ENCODE results near the gene HSPB1.
"Not testable (repeated sequence)": the region's sequence is repeated elsewhere in the genome, so short reads cannot be mapped to it uniquely, and the experiment has no call there.

The HSPB1 gene

DNA sequence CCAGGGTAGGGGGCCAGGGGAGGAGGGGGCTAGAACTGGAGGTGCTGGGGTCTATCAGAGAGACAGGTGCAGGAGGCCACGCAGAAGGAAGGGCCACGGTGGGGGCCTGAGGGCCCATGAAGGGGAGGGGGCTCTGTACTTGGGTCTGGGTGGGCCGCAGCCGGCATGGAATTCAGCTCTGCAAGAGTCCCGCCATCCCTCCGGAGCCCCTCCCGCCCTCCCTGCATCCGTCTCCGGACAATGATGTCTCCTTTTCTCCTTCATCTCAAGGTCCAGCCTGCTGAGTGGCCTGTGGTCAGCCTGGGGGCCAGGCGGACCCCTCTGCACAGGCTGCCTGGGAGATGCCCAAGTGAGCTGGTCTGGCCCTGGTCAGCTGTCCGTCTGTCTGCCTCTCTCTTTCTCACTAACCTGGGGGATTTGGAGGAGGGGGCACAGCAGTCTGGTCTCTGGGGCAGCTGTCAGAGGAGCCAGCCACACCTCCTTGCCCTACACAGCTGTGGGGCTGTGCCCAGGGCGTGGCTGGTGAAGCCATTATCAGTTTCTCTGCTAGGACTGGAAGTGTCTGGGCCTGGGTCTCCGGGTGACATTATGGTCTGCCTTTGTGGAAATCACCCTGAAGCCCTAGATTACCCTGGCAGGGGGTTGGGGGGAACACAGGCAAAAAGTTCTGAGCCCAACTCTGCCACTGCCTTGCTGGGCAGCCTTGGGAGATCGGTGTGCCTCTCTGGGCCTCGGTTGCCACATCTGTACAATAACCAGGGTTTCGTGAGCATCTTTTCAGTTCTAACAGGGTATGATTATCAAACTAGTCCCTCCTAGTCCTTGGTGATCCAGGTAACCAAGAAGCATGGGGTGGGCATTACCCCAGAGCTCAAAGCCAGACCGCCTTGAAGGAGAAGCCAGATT is 19.0 kb upstream of the HSPB1 start:
- peaks cover 40% of the 10 kb centered on the region for H3K27me3 ChIP-seq (ENCODE audit: insufficient read depth, low read length)
- H4K20me1 ChIP-seq (ENCODE audit: insufficient read depth, low read length), result no peaks in the 10 kb centered on the region
- no peak overlapping the region for H2AFZ ChIP-seq (ENCODE audit: low read length)
- TF ChIP-seq, protein P1, sequence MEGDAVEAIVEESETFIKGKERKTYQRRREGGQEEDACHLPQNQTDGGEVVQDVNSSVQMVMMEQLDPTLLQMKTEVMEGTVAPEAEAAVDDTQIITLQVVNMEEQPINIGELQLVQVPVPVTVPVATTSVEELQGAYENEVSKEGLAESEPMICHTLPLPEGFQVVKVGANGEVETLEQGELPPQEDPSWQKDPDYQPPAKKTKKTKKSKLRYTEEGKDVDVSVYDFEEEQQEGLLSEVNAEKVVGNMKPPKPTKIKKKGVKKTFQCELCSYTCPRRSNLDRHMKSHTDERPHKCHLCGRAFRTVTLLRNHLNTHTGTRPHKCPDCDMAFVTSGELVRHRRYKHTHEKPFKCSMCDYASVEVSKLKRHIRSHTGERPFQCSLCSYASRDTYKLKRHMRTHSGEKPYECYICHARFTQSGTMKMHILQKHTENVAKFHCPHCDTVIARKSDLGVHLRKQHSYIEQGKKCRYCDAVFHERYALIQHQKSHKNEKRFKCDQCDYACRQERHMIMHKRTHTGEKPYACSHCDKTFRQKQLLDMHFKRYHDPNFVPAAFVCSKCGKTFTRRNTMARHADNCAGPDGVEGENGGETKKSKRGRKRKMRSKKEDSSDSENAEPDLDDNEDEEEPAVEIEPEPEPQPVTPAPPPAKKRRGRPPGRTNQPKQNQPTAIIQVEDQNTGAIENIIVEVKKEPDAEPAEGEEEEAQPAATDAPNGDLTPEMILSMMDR (IDR thresholded peaks at IDR 0.05; ENCODE audit: low read length), result no peak
- no peak for TF ChIP-seq EZH2 (IDR thresholded peaks at IDR 0.05; ENCODE audit: borderline replicate concordance, low read length)
- no peaks in the 10 kb centered on the region for H3F3A ChIP-seq (ENCODE audit: insufficient read depth, low read length)
- peaks cover 7% of the 10 kb centered on the region for H3K4me1 ChIP-seq (ENCODE audit: insufficient read depth, low read length, severe bottlenecking)
- no peaks in the 10 kb centered on the region for H3K9me2 ChIP-seq (ENCODE audit: low read depth, low read length)
- H3K4me3 ChIP-seq (ENCODE audit: low read depth, low read length, poor library complexity, severe bottlenecking), result no peak overlapping the region
- no peaks in the 10 kb centered on the region for H3K79me2 ChIP-seq (ENCODE audit: insufficient read depth, low read length)
- H3K36me3 ChIP-seq (ENCODE audit: insufficient read depth, low read length), result no peaks in the 10 kb centered on the region
- H3K27ac ChIP-seq (ENCODE audit: low read depth, low read length, poor library complexity, severe bottlenecking), result no peak overlapping the region
- H3K4me2 ChIP-seq (ENCODE audit: low read length), result no peak overlapping the region
- H3K9me3 ChIP-seq (ENCODE audit: low read length), result no peaks in the 10 kb centered on the region
- H3K9ac ChIP-seq (ENCODE audit: low read length), result no peak overlapping the region

DNA sequence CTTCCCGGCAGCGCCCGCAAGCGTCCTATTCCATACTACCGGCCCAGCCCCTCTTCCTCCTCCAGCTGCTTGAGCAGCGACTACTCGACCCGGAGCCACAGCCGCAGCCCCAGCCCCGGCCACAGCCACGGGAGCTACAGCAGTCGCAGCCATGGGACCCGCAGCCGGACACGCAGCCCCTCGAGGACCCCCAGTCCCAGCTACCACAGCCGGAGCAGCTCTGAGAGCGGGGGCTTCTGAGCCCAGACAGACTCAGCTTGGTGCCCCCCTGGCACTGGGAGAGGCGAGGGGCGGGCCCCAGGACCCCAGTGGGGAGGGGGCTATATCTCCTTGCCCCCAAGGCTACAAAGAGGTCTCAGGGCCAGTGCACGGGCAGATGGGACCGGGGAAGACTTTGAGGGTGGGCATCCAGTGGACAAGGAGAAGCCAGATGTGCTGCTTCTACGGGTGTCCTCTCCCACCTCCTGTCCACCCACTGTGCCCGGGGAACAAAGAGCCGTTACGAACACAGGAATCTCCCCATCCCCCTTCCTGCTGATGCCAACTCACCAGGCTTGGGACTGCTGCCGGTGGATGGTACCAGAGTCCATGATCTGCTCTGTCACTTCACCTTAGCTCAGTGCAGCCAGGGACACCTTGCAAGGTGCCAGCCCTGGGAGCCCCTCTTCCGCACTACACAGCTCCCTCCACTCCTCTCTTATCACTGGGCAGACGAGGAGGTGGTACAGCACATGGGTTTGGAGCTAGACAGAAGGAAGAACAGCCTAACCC is 16.7 kb upstream of the HSPB1 start:
- Histone ChIP-seq H3K4me2 (ENCODE audit: low read length) (no peak overlapping the region), H3K9me2 (ENCODE audit: low read depth, low read length) (no peaks in the 10 kb centered on the region), H3K9me3 (ENCODE audit: low read length) (no peaks in the 10 kb centered on the region), H4K20me1 (ENCODE audit: insufficient read depth, low read length) (no peaks in the 10 kb centered on the region), H3K4me3 (ENCODE audit: low read depth, low read length, poor library complexity, severe bottlenecking) (no peak overlapping the region), H3K27me3 (ENCODE audit: insufficient read depth, low read length) (peaks cover 32% of the 10 kb centered on the region), H3K4me1 (ENCODE audit: insufficient read depth, low read length, severe bottlenecking) (peaks cover 7% of the 10 kb centered on the region), H2AFZ (ENCODE audit: low read length) (no peak overlapping the region), H3K27ac (ENCODE audit: low read depth, low read length, poor library complexity, severe bottlenecking) (no peak overlapping the region), H3K79me2 (ENCODE audit: insufficient read depth, low read length) (no peaks in the 10 kb centered on the region), H3K9ac (ENCODE audit: low read length) (no peak overlapping the region), H3F3A (ENCODE audit: insufficient read depth, low read length) (no peaks in the 10 kb centered on the region), H3K36me3 (ENCODE audit: insufficient read depth, low read length) (no peaks in the 10 kb centered on the region)
- TF ChIP-seq, protein P1 (IDR thresholded peaks at IDR 0.05; ENCODE audit: low read length), result no peak
- TF ChIP-seq EZH2 (IDR thresholded peaks at IDR 0.05; ENCODE audit: borderline replicate concordance, low read length), result no peak

DNA sequence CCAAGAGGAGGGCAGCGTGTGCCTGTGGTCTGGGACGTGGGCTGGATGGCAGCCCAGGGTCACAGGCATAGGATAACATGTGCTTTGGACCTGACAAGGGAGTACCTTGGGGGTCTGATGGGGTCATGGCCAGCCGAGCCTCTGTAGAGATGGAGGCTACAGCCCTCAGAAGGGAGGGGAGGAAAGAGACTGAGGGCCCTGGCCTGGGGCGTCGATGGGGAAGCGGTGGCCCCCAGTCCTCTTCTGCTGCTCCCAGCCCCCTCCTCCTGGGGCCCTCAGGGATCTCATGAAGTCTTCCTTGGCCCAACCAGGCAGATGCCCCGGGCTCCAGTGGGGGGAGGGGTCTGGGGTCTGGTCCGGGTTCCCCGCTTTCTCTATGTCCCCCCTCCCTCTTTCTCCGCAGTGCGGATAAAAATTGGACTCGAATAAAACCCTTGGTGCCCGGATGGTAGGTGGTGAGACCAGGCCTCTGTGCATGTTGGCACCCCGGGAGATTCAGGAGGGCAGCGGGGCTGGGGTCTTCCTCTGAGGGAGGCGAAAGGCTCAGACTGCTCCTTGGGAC is 15.6 kb upstream of the HSPB1 start:
- H3K36me3 ChIP-seq (ENCODE audit: insufficient read depth, low read length), result no peaks in the 10 kb centered on the region
- H3K9ac ChIP-seq (ENCODE audit: low read length), result no peak overlapping the region
- H3F3A ChIP-seq (ENCODE audit: insufficient read depth, low read length), result no peaks in the 10 kb centered on the region
- H3K4me2 ChIP-seq (ENCODE audit: low read length), result no peak overlapping the region
- H4K20me1 ChIP-seq (ENCODE audit: insufficient read depth, low read length), result no peaks in the 10 kb centered on the region
- no peak overlapping the region for H2AFZ ChIP-seq (ENCODE audit: low read length)
- TF ChIP-seq EZH2 (IDR thresholded peaks at IDR 0.05; ENCODE audit: borderline replicate concordance, low read length), result no peak
- TF ChIP-seq, protein P1 (IDR thresholded peaks at IDR 0.05; ENCODE audit: low read length), result no peak
- no peak overlapping the region for H3K4me3 ChIP-seq (ENCODE audit: low read depth, low read length, poor library complexity, severe bottlenecking)
- H3K4me1 ChIP-seq (ENCODE audit: insufficient read depth, low read length, severe bottlenecking), result peaks cover 4% of the 10 kb centered on the region
- H3K9me2 ChIP-seq (ENCODE audit: low read depth, low read length), result no peaks in the 10 kb centered on the region
- H3K27me3 ChIP-seq (ENCODE audit: insufficient read depth, low read length), result peaks cover 25% of the 10 kb centered on the region
- no peaks in the 10 kb centered on the region for H3K9me3 ChIP-seq (ENCODE audit: low read length)
- no peak overlapping the region for H3K27ac ChIP-seq (ENCODE audit: low read depth, low read length, poor library complexity, severe bottlenecking)
- H3K79me2 ChIP-seq (ENCODE audit: insufficient read depth, low read length), result no peaks in the 10 kb centered on the region

DNA sequence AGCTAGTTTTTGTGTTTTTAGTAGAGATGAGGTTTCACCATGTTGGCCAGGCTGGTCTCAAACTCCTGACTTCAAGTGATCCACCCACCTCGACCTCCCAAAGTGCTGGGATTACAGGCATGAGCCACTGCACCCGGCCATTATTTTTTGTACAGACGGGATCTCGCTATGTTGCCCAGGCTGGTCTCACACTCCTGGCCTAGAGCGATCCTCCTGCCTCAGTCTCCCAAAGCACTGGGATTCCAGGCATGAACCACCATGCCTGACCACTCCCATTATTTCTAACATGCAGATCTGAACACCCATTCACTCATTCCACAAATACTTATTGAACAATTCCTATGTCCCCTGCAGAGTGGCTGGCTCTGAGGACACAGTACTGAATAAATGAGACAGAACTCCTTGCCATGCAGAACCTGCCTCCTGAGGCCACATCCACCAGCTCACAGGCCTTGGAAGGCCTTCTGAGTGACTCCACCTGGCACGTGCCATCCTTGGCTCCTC is 11.6 kb upstream of the HSPB1 start:
- not testable (repeated sequence) for H3K9me2 ChIP-seq (ENCODE audit: low read depth, low read length); H3K79me2 ChIP-seq (ENCODE audit: insufficient read depth, low read length); H4K20me1 ChIP-seq (ENCODE audit: insufficient read depth, low read length); H2AFZ ChIP-seq (ENCODE audit: low read length); H3K9ac ChIP-seq (ENCODE audit: low read length); H3K4me2 ChIP-seq (ENCODE audit: low read length); H3F3A ChIP-seq (ENCODE audit: insufficient read depth, low read length); H3K4me3 ChIP-seq (ENCODE audit: low read depth, low read length, poor library complexity, severe bottlenecking); H3K4me1 ChIP-seq (ENCODE audit: insufficient read depth, low read length, severe bottlenecking); H3K27ac ChIP-seq (ENCODE audit: low read depth, low read length, poor library complexity, severe bottlenecking); H3K9me3 ChIP-seq (ENCODE audit: low read length); H3K36me3 ChIP-seq (ENCODE audit: insufficient read depth, low read length)
- peaks cover 15% of the 10 kb centered on the region; the same call in 1 of the 2 replicates for H3K27me3 ChIP-seq (ENCODE audit: insufficient read depth, low read length)

All from OCI-LY1 (cell line).